ENCODE results near the gene PARD3. TPM values are rescaled to one million over a fixed set of nuclear protein-coding genes. Genes with fewer than 3 reads are reported as not detected.
A peak's percentile ranks its signal among the peaks of the same experiment; 100 is the strongest.

The PARD3 gene
- total RNA-seq, 2 donors from 2014 or later = 59.6 to 74.6 TPM

DNA sequence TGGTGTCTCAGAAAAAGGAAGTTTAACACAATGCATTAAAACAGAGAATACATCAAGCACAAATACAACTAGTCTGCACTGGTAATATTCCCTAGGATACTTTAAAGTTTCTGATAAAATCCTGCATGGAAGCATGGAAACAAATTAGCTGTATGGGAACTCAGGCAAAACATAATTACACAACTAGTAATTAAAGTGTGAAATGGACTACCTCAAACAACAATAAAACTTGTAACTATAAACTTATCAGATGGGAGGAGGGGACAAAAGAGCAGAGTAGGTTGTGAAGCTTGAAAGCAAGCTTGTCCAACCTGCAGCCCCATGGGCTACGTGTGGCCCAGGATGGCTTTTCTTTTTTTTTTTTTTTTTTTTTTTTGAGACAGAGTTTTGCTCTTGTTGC is 98.9 kb downstream of the PARD3 start:
- Histone ChIP-seq H3K4me1 (ENCODE audit: control insufficient read depth, insufficient read depth, low read length) (peaks cover 3% of the 10 kb centered on the region), H3K36me3 (ENCODE audit: control insufficient read depth, insufficient read depth, low read length) (no peaks in the 10 kb centered on the region), H3K27ac (ENCODE audit: low read depth, low read length) (no peak overlapping the region), H3K9ac (ENCODE audit: extremely low read depth, low read length, poor library complexity, severe bottlenecking) (no peak overlapping the region), H3K9me3 (ENCODE audit: control insufficient read depth, low read length) (no peaks in the 10 kb centered on the region), H3K27me3 (ENCODE audit: control insufficient read depth, insufficient read depth, low read length, poor library complexity, severe bottlenecking) (no peaks in the 10 kb centered on the region), H3K4me3 (ENCODE audit: low read length) (no peak overlapping the region)
- H3K27ac Mint-ChIP-seq = no peak overlapping the region
- no peaks in the 10 kb centered on the region for H3K9me3 Mint-ChIP-seq
- no peak for DNase-seq
- H3K4me1 Mint-ChIP-seq = peaks cover 26% of the 10 kb centered on the region
- no peak overlapping the region for H3K4me3 Mint-ChIP-seq
- WGBS, 2 experiments (ENCODE audit: insufficient coverage in 1 of 2, insufficient read length in 1 of 2) = no CpG with 5 or more reads among the region's 1 CpG
- H3K27me3 Mint-ChIP-seq (ENCODE audit: insufficient read depth) = no peaks in the 10 kb centered on the region
- no peaks in the 10 kb centered on the region for H3K36me3 Mint-ChIP-seq (ENCODE audit: low read depth)
- TF ChIP-seq, protein P1, sequence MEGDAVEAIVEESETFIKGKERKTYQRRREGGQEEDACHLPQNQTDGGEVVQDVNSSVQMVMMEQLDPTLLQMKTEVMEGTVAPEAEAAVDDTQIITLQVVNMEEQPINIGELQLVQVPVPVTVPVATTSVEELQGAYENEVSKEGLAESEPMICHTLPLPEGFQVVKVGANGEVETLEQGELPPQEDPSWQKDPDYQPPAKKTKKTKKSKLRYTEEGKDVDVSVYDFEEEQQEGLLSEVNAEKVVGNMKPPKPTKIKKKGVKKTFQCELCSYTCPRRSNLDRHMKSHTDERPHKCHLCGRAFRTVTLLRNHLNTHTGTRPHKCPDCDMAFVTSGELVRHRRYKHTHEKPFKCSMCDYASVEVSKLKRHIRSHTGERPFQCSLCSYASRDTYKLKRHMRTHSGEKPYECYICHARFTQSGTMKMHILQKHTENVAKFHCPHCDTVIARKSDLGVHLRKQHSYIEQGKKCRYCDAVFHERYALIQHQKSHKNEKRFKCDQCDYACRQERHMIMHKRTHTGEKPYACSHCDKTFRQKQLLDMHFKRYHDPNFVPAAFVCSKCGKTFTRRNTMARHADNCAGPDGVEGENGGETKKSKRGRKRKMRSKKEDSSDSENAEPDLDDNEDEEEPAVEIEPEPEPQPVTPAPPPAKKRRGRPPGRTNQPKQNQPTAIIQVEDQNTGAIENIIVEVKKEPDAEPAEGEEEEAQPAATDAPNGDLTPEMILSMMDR (conservative IDR thresholded peaks at IDR 0.05) = no peak

DNA sequence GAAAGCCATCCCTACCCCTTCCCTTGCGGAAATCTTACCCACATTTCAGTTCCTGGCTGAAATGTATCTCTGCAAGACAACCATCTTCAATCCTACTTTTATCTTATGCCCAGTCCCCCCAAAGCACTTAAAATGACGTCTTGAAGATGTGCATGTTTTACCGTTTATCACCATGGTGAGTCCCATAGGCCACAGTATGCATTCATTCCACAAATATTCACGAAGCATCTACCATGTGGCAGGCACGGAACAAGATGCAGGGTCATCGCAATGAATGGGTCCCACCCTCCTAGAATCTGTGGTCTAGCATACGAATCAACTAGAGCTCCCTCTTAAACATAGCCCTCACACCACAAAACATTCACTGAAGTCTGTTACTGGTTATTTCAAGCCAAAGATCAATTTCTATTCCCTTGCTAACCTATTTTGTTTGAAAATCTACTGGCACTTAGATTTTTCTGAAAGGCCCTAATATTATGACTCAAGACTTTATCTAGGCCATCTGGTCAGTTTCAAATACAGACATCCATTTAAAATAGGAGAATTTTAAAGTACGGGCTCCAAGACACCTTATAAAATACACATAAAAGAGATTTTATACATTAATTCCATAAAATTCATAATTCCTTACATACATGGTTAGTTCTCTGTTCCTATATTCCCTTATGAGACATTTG is 99.4 kb downstream of the PARD3 start:
- 95 to 96% methylated on average over 4 to 8 of the region's 8 CpGs for WGBS, 2 experiments (ENCODE audit: insufficient coverage in 1 of 2, insufficient read length in 1 of 2)
- no peak overlapping the region for H3K4me3 ChIP-seq (ENCODE audit: low read length)
- no peak overlapping the region for H3K9ac ChIP-seq (ENCODE audit: extremely low read depth, low read length, poor library complexity, severe bottlenecking)
- H3K27ac Mint-ChIP-seq = no peak overlapping the region
- no peak overlapping the region for H3K27ac ChIP-seq (ENCODE audit: low read depth, low read length)
- H3K9me3 ChIP-seq (ENCODE audit: control insufficient read depth, low read length) = no peaks in the 10 kb centered on the region
- TF ChIP-seq, protein P1 (conservative IDR thresholded peaks at IDR 0.05) = no peak
- no peaks in the 10 kb centered on the region for H3K9me3 Mint-ChIP-seq
- H3K4me1 Mint-ChIP-seq = peaks cover 26% of the 10 kb centered on the region
- no peaks in the 10 kb centered on the region for H3K36me3 Mint-ChIP-seq (ENCODE audit: low read depth)
- no peaks in the 10 kb centered on the region for H3K27me3 Mint-ChIP-seq (ENCODE audit: insufficient read depth)
- no peak overlapping the region for H3K4me3 Mint-ChIP-seq
- H3K4me1 ChIP-seq (ENCODE audit: control insufficient read depth, insufficient read depth, low read length) = peaks cover 3% of the 10 kb centered on the region
- DNase-seq = no peak
- no peaks in the 10 kb centered on the region for H3K36me3 ChIP-seq (ENCODE audit: control insufficient read depth, insufficient read depth, low read length)
- H3K27me3 ChIP-seq (ENCODE audit: control insufficient read depth, insufficient read depth, low read length, poor library complexity, severe bottlenecking) = no peaks in the 10 kb centered on the region

DNA sequence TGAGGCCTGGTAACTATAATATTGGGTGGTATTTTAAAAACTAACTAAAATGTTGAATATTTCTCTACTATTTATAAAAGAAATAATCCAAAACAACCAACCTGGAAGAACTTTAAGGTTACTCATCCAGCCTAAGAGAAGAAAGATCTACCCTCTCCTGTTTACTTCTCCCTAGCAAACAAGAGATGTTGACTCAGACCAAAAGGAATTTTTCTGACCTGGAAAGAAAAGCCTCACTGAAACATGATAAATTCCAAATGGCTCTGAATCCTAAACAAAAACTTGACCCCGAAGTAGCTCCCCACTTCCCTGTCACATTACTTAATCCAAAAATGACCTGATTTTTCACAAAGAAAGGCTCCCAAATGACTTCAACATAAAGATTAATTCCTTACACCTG is 101.2 kb downstream of the PARD3 start:
- Mint-ChIP-seq H3K36me3 (ENCODE audit: low read depth) (no peaks in the 10 kb centered on the region), H3K4me3 (no peak overlapping the region), H3K9me3 (peaks cover 3% of the 10 kb centered on the region), H3K27me3 (ENCODE audit: insufficient read depth) (no peaks in the 10 kb centered on the region), H3K4me1 (peaks cover 20% of the 10 kb centered on the region), H3K27ac (peak overlapping the region; percentile 85)
- no peaks in the 10 kb centered on the region for H3K9me3 ChIP-seq (ENCODE audit: control insufficient read depth, low read length)
- no peaks in the 10 kb centered on the region for H3K27me3 ChIP-seq (ENCODE audit: control insufficient read depth, insufficient read depth, low read length, poor library complexity, severe bottlenecking)
- no peak for DNase-seq
- no peak overlapping the region for H3K27ac ChIP-seq (ENCODE audit: low read depth, low read length)
- H3K9ac ChIP-seq (ENCODE audit: extremely low read depth, low read length, poor library complexity, severe bottlenecking) = no peak overlapping the region
- no peak overlapping the region for H3K4me3 ChIP-seq (ENCODE audit: low read length)
- TF ChIP-seq, protein P1 (conservative IDR thresholded peaks at IDR 0.05) = no peak
- H3K4me1 ChIP-seq (ENCODE audit: control insufficient read depth, insufficient read depth, low read length) = peaks cover 3% of the 10 kb centered on the region
- 79% methylated on average over 1 of the region's 1 CpG; no CpG with 5 or more reads in 1 of the 2 experiments for WGBS, 2 experiments (ENCODE audit: insufficient coverage in 1 of 2, insufficient read length in 1 of 2)
- no peaks in the 10 kb centered on the region for H3K36me3 ChIP-seq (ENCODE audit: control insufficient read depth, insufficient read depth, low read length)

Measured in endodermal cell (in vitro differentiated cells).